ENCODE measurements around the gene CDH8.

The CDH8 gene

GRCh38 chr16:61915569-61915968 lies 120.7 kb downstream of the CDH8 start:
- no peak overlapping the region for H3K9ac ChIP-seq (ENCODE audit: low read depth in 1 of 2, low read length in 2 of 2)
- H3K4me1 ChIP-seq (ENCODE audit: control insufficient read depth in 2 of 2, insufficient read depth in 2 of 2, low read length in 2 of 2) = no peaks in the 10 kb centered on the region
- no peaks in the 10 kb centered on the region for H3K36me3 ChIP-seq (ENCODE audit: control insufficient read depth in 2 of 2, insufficient read depth in 2 of 2, low read length in 2 of 2)
- H3K4me3 ChIP-seq (ENCODE audit: low read length in 2 of 2) = no peak overlapping the region
- peaks cover 0 to 3% of the 10 kb centered on the region in 2 donors for H3K9me3 ChIP-seq (ENCODE audit: control insufficient read depth in 2 of 2, low read length in 2 of 2)
- no peaks in the 10 kb centered on the region for H3K27me3 ChIP-seq (ENCODE audit: control insufficient read depth in 2 of 2, insufficient read depth in 2 of 2, low read length in 2 of 2)
- no peak overlapping the region for H3K27ac ChIP-seq (ENCODE audit: low read depth in 2 of 2, low read length in 2 of 2)

DNA sequence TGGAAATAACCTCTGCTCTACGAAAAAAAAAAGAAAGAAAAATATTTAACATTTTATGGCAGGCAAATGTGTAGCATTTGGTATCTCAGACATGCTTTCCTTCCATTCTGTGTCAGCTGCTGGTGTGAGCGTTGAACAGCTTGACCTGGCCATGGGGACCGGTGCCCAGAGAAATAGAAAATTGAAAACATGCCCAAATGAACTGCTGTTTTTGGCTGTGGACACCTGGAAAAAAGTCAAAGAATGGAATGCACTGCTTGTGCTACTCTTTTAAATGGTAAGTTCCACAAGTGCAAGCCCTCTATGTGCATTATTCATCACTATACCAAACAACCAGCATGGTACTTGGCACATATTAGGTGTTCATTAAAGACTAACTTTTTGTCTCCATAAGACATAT lies 127.2 kb downstream of the CDH8 start:
- Histone ChIP-seq H3K4me3 (ENCODE audit: low read length in 2 of 2) (no peak overlapping the region), H3K27ac (ENCODE audit: low read depth in 2 of 2, low read length in 2 of 2) (no peak overlapping the region), H3K9ac (ENCODE audit: low read depth in 1 of 2, low read length in 2 of 2) (no peak overlapping the region), H3K36me3 (ENCODE audit: control insufficient read depth in 2 of 2, insufficient read depth in 2 of 2, low read length in 2 of 2) (no peaks in the 10 kb centered on the region), H3K4me1 (ENCODE audit: control insufficient read depth in 2 of 2, insufficient read depth in 2 of 2, low read length in 2 of 2) (no peaks in the 10 kb centered on the region), H3K9me3 (ENCODE audit: control insufficient read depth in 2 of 2, low read length in 2 of 2) (no peaks in the 10 kb centered on the region), H3K27me3 (ENCODE audit: control insufficient read depth in 2 of 2, insufficient read depth in 2 of 2, low read length in 2 of 2) (no peaks in the 10 kb centered on the region)

GRCh38 chr16:61908426-61908825 lies 127.8 kb downstream of the CDH8 start:
- Histone ChIP-seq H3K27me3 (ENCODE audit: control insufficient read depth in 2 of 2, insufficient read depth in 2 of 2, low read length in 2 of 2) (no peaks in the 10 kb centered on the region), H3K9me3 (ENCODE audit: control insufficient read depth in 2 of 2, low read length in 2 of 2) (no peaks in the 10 kb centered on the region), H3K27ac (ENCODE audit: low read depth in 2 of 2, low read length in 2 of 2) (no peak overlapping the region), H3K9ac (ENCODE audit: low read depth in 1 of 2, low read length in 2 of 2) (no peak overlapping the region), H3K4me1 (ENCODE audit: control insufficient read depth in 2 of 2, insufficient read depth in 2 of 2, low read length in 2 of 2) (no peaks in the 10 kb centered on the region), H3K36me3 (ENCODE audit: control insufficient read depth in 2 of 2, insufficient read depth in 2 of 2, low read length in 2 of 2) (no peaks in the 10 kb centered on the region), H3K4me3 (ENCODE audit: low read length in 2 of 2) (no peak overlapping the region)

DNA sequence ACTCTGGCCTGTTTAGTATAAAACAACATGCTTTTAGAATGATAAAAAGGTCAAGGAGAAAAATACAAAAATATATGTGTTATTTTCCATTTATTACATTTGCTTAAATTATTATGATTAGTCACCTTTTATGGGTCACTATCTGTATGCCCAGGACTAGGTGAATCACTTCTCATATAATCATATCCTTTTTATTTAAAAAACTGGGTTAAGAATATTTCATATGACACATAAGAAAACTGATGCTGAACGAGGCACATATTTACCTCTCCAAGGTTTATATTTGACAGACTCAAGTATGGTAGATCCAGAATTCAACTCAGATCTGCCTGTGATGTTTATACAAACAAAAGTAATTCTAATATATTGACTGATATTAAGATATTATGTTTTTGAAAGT lies 134.5 kb downstream of the CDH8 start:
- Histone ChIP-seq H3K4me3 (ENCODE audit: low read length in 2 of 2) (no peak overlapping the region), H3K4me1 (ENCODE audit: control insufficient read depth in 2 of 2, insufficient read depth in 2 of 2, low read length in 2 of 2) (no peaks in the 10 kb centered on the region), H3K9me3 (ENCODE audit: control insufficient read depth in 2 of 2, low read length in 2 of 2) (no peaks in the 10 kb centered on the region), H3K27me3 (ENCODE audit: control insufficient read depth in 2 of 2, insufficient read depth in 2 of 2, low read length in 2 of 2) (no peaks in the 10 kb centered on the region), H3K36me3 (ENCODE audit: control insufficient read depth in 2 of 2, insufficient read depth in 2 of 2, low read length in 2 of 2) (no peaks in the 10 kb centered on the region), H3K27ac (ENCODE audit: low read depth in 2 of 2, low read length in 2 of 2) (no peak overlapping the region), H3K9ac (ENCODE audit: low read depth in 1 of 2, low read length in 2 of 2) (no peak overlapping the region)

GRCh38 chr16:61900482-61900881 lies 135.8 kb downstream of the CDH8 start:
- H3K36me3 ChIP-seq (ENCODE audit: control insufficient read depth in 2 of 2, insufficient read depth in 2 of 2, low read length in 2 of 2) = no peaks in the 10 kb centered on the region
- H3K27ac ChIP-seq (ENCODE audit: low read depth in 2 of 2, low read length in 2 of 2) = no peak overlapping the region
- H3K9me3 ChIP-seq (ENCODE audit: control insufficient read depth in 2 of 2, low read length in 2 of 2) = no peaks in the 10 kb centered on the region
- no peaks in the 10 kb centered on the region for H3K27me3 ChIP-seq (ENCODE audit: control insufficient read depth in 2 of 2, insufficient read depth in 2 of 2, low read length in 2 of 2)
- H3K4me1 ChIP-seq (ENCODE audit: control insufficient read depth in 2 of 2, insufficient read depth in 2 of 2, low read length in 2 of 2) = no peaks in the 10 kb centered on the region
- no peak overlapping the region for H3K4me3 ChIP-seq (ENCODE audit: low read length in 2 of 2)
- H3K9ac ChIP-seq (ENCODE audit: low read depth in 1 of 2, low read length in 2 of 2) = no peak overlapping the region

GRCh38 chr16:61897657-61898056 lies 138.6 kb downstream of the CDH8 start:
- Histone ChIP-seq H3K4me1 (ENCODE audit: control insufficient read depth in 2 of 2, insufficient read depth in 2 of 2, low read length in 2 of 2) (no peaks in the 10 kb centered on the region), H3K36me3 (ENCODE audit: control insufficient read depth in 2 of 2, insufficient read depth in 2 of 2, low read length in 2 of 2) (no peaks in the 10 kb centered on the region), H3K4me3 (ENCODE audit: low read length in 2 of 2) (no peak overlapping the region), H3K9me3 (ENCODE audit: control insufficient read depth in 2 of 2, low read length in 2 of 2) (no peaks in the 10 kb centered on the region), H3K27ac (ENCODE audit: low read depth in 2 of 2, low read length in 2 of 2) (no peak overlapping the region), H3K9ac (ENCODE audit: low read depth in 1 of 2, low read length in 2 of 2) (no peak overlapping the region), H3K27me3 (ENCODE audit: control insufficient read depth in 2 of 2, insufficient read depth in 2 of 2, low read length in 2 of 2) (no peaks in the 10 kb centered on the region)

- H3K4me3 ChIP-seq (ENCODE audit: low read length in 2 of 2) = no peak overlapping the region
- no peaks in the 10 kb centered on the region for H3K4me1 ChIP-seq (ENCODE audit: control insufficient read depth in 2 of 2, insufficient read depth in 2 of 2, low read length in 2 of 2)
- H3K27ac ChIP-seq (ENCODE audit: low read depth in 2 of 2, low read length in 2 of 2) = no peak overlapping the region
- no peaks in the 10 kb centered on the region for H3K27me3 ChIP-seq (ENCODE audit: control insufficient read depth in 2 of 2, insufficient read depth in 2 of 2, low read length in 2 of 2)
- H3K9ac ChIP-seq (ENCODE audit: low read depth in 1 of 2, low read length in 2 of 2) = no peak overlapping the region
- no peaks in the 10 kb centered on the region for H3K36me3 ChIP-seq (ENCODE audit: control insufficient read depth in 2 of 2, insufficient read depth in 2 of 2, low read length in 2 of 2)
- no peaks in the 10 kb centered on the region for H3K9me3 ChIP-seq (ENCODE audit: control insufficient read depth in 2 of 2, low read length in 2 of 2)
Observed at GRCh38 chr16:61892531-61892930, 143.7 kb downstream of the CDH8 start.

- H3K27me3 ChIP-seq (ENCODE audit: control insufficient read depth in 2 of 2, insufficient read depth in 2 of 2, low read length in 2 of 2) = no peaks in the 10 kb centered on the region
- H3K36me3 ChIP-seq (ENCODE audit: control insufficient read depth in 2 of 2, insufficient read depth in 2 of 2, low read length in 2 of 2) = no peaks in the 10 kb centered on the region
- H3K27ac ChIP-seq (ENCODE audit: low read depth in 2 of 2, low read length in 2 of 2) = no peak overlapping the region
- H3K9me3 ChIP-seq (ENCODE audit: control insufficient read depth in 2 of 2, low read length in 2 of 2) = no peaks in the 10 kb centered on the region
- H3K4me1 ChIP-seq (ENCODE audit: control insufficient read depth in 2 of 2, insufficient read depth in 2 of 2, low read length in 2 of 2) = no peaks in the 10 kb centered on the region
- no peak overlapping the region for H3K4me3 ChIP-seq (ENCODE audit: low read length in 2 of 2)
- H3K9ac ChIP-seq (ENCODE audit: low read depth in 1 of 2, low read length in 2 of 2) = no peak overlapping the region
Observed at GRCh38 chr16:61891460-61891859, 144.8 kb downstream of the CDH8 start.

GRCh38 chr16:61890386-61890785 lies 145.9 kb downstream of the CDH8 start:
- H3K27ac ChIP-seq (ENCODE audit: low read depth in 2 of 2, low read length in 2 of 2) = no peak overlapping the region
- H3K36me3 ChIP-seq (ENCODE audit: control insufficient read depth in 2 of 2, insufficient read depth in 2 of 2, low read length in 2 of 2) = no peaks in the 10 kb centered on the region
- H3K4me1 ChIP-seq (ENCODE audit: control insufficient read depth in 2 of 2, insufficient read depth in 2 of 2, low read length in 2 of 2) = no peaks in the 10 kb centered on the region
- H3K27me3 ChIP-seq (ENCODE audit: control insufficient read depth in 2 of 2, insufficient read depth in 2 of 2, low read length in 2 of 2) = no peaks in the 10 kb centered on the region
- no peak overlapping the region for H3K9ac ChIP-seq (ENCODE audit: low read depth in 1 of 2, low read length in 2 of 2)
- H3K4me3 ChIP-seq (ENCODE audit: low read length in 2 of 2) = no peak overlapping the region
- no peaks in the 10 kb centered on the region for H3K9me3 ChIP-seq (ENCODE audit: control insufficient read depth in 2 of 2, low read length in 2 of 2)

- Histone ChIP-seq H3K27me3 (ENCODE audit: control insufficient read depth in 2 of 2, insufficient read depth in 2 of 2, low read length in 2 of 2) (no peaks in the 10 kb centered on the region), H3K4me3 (ENCODE audit: low read length in 2 of 2) (no peak overlapping the region), H3K9me3 (ENCODE audit: control insufficient read depth in 2 of 2, low read length in 2 of 2) (no peaks in the 10 kb centered on the region), H3K27ac (ENCODE audit: low read depth in 2 of 2, low read length in 2 of 2) (no peak overlapping the region), H3K4me1 (ENCODE audit: control insufficient read depth in 2 of 2, insufficient read depth in 2 of 2, low read length in 2 of 2) (no peaks in the 10 kb centered on the region), H3K36me3 (ENCODE audit: control insufficient read depth in 2 of 2, insufficient read depth in 2 of 2, low read length in 2 of 2) (no peaks in the 10 kb centered on the region), H3K9ac (ENCODE audit: low read depth in 1 of 2, low read length in 2 of 2) (no peak overlapping the region)
Observed at GRCh38 chr16:61887903-61888302, 148.3 kb downstream of the CDH8 start.

GRCh38 chr16:61885343-61885742 lies 150.9 kb downstream of the CDH8 start:
- no peak overlapping the region for H3K27ac ChIP-seq (ENCODE audit: low read depth in 2 of 2, low read length in 2 of 2)
- no peaks in the 10 kb centered on the region for H3K4me1 ChIP-seq (ENCODE audit: control insufficient read depth in 2 of 2, insufficient read depth in 2 of 2, low read length in 2 of 2)
- no peak overlapping the region for H3K4me3 ChIP-seq (ENCODE audit: low read length in 2 of 2)
- peaks cover 0 to 2% of the 10 kb centered on the region in 2 donors for H3K9me3 ChIP-seq (ENCODE audit: control insufficient read depth in 2 of 2, low read length in 2 of 2)
- no peaks in the 10 kb centered on the region for H3K27me3 ChIP-seq (ENCODE audit: control insufficient read depth in 2 of 2, insufficient read depth in 2 of 2, low read length in 2 of 2)
- H3K9ac ChIP-seq (ENCODE audit: low read depth in 1 of 2, low read length in 2 of 2) = no peak overlapping the region
- no peaks in the 10 kb centered on the region for H3K36me3 ChIP-seq (ENCODE audit: control insufficient read depth in 2 of 2, insufficient read depth in 2 of 2, low read length in 2 of 2)
